H1 (cell line): ENCODE data around the gene APH1B. TPM values are rescaled to one million over a fixed set of nuclear protein-coding genes. Genes with fewer than 3 reads are reported as not detected.

Experiments
- CTCF ChIA-PET: fragments of 300-600 bp; sonication (Branson Sonifier 250); formaldehyde crosslinking; loops from one replicate; lab custom pipeline; 2021; ENCODE audit not compliant: partially characterized antibody; lab: Charles Lee
- POLR2A ChIA-PET: fragments of 300-600 bp; sonication (Branson Sonifier 250); formaldehyde crosslinking; loops from one replicate; lab custom pipeline; 2021; ENCODE audit warnings: inconsistent platforms; ENCODE audit not compliant: partially characterized antibody; lab: Charles Lee
- DNase-seq, 2 experiments: peaks; one replicate each; pipeline versions ENCODE4 v3.0.0 to v3.0.0-alpha.2; 2010 to 2022; ENCODE audit warnings: low spot score in 2 of 2, low read depth in 1 of 2, mixed read lengths in 1 of 2
- FAIRE-seq: peaks from 2 replicates; lab custom pipeline; 2011; peaks lifted over from hg19 to GRCh38; lab: Jason Lieb, UNC
- H2AFZ ChIP-seq: 2 replicates; pipeline ENCODE4 v1.8.1; 2012; ENCODE audit warnings: low read length, inconsistent platforms
- H2AK5ac ChIP-seq: 2 replicates; pipeline ENCODE4 v1.6.1; 2013; ENCODE audit warnings: low read depth, low read length
- H2BK120ac ChIP-seq: replicated peaks from 2 replicates; pipeline ENCODE3; 2013; ENCODE audit warnings: low read depth, low read length, inconsistent platforms
- H2BK12ac ChIP-seq: 2 replicates; pipeline ENCODE4 v1.6.1; 2013; ENCODE audit warnings: low read depth, low read length
- H2BK15ac ChIP-seq: 2 replicates; pipeline ENCODE4 v1.6.1; 2013; ENCODE audit warnings: low read length
- H2BK20ac ChIP-seq: 2 replicates; pipeline ENCODE4 v1.6.1; 2013; ENCODE audit warnings: low read length
- H2BK5ac ChIP-seq: 2 replicates; pipeline ENCODE4 v1.6.1; 2013; ENCODE audit warnings: low read depth, low read length
- H3K14ac ChIP-seq: 2 replicates; pipeline ENCODE4 v1.6.1; 2013; ENCODE audit warnings: inconsistent platforms; ENCODE audit not compliant: insufficient read length
- H3K18ac ChIP-seq: 2 replicates; pipeline ENCODE4 v1.6.1; 2013; ENCODE audit warnings: low read length; ENCODE audit errors: extremely low read depth
- H3K23ac ChIP-seq: 2 replicates; pipeline ENCODE4 v1.6.1; 2013; ENCODE audit warnings: inconsistent platforms; ENCODE audit not compliant: insufficient read length
- H3K23me2 ChIP-seq: 2 replicates; pipeline ENCODE4 v1.6.1; 2013; ENCODE audit warnings: low read depth, low read length
- H3K27ac ChIP-seq: 2 replicates; pipeline ENCODE4 v1.6.1; 2011; ENCODE audit warnings: low read depth, low read length, inconsistent platforms
- H3K27me3 ChIP-seq, 4 experiments: replicated peaks in 1 of 4; 1 replicate in 1 of 4; 2 replicates in 3 of 4; pipeline versions ENCODE4 v1.6.1 to v1.8.1; 2011 to 2013; ENCODE audit warnings: low read length in 3 of 4, mild to moderate bottlenecking in 3 of 4, inconsistent platforms in 2 of 4, mixed read lengths in 2 of 4, moderate library complexity in 1 of 4; ENCODE audit not compliant: control insufficient read depth in 3 of 4, insufficient read depth in 3 of 4; ENCODE audit errors: extremely low read depth in 1 of 4
- H3K36me3 ChIP-seq, 4 experiments: 2 replicates each; pipeline versions ENCODE4 v1.6.1 to v1.8.1; 2011 to 2013; ENCODE audit warnings: mild to moderate bottlenecking in 4 of 4, low read length in 3 of 4, moderate library complexity in 2 of 4, control low read depth in 1 of 4, inconsistent platforms in 1 of 4; ENCODE audit not compliant: insufficient read depth in 4 of 4, control insufficient read depth in 2 of 4
- H3K4ac ChIP-seq: replicated peaks from 2 replicates; pipeline ENCODE3; 2013; ENCODE audit warnings: low read length, low read depth, mixed read lengths, inconsistent platforms; ENCODE audit not compliant: insufficient read length
- H3K4me1 ChIP-seq, 4 experiments: replicated peaks in 1 of 4; 1 replicate in 1 of 4; 2 replicates in 3 of 4; pipeline versions ENCODE4 v1.6.1 to v1.8.1; 2011 to 2013; ENCODE audit warnings: low read length in 3 of 4, inconsistent platforms in 2 of 4, mixed read lengths in 1 of 4; ENCODE audit not compliant: insufficient read depth in 4 of 4, control insufficient read depth in 3 of 4
- H3K4me2 ChIP-seq, 2 experiments: 2 replicates each; pipeline versions ENCODE4 v1.6.1 to v1.8.1; 2011 to 2013; ENCODE audit warnings: low read depth in 2 of 2, low read length in 2 of 2, control low read depth in 1 of 2, inconsistent platforms in 1 of 2, mild to moderate bottlenecking in 1 of 2; ENCODE audit not compliant: insufficient read depth in 1 of 2
- H3K4me3 ChIP-seq, 4 experiments: fragments of 200-600, 300-600 bp in 1 of 4; sonication (generic), shearing (Covaris generic), sonication (Bioruptor Twin) in 1 of 4; 2 replicates each; pipeline versions ENCODE4 v1.5.1 to v1.8.1; 2011 to 2016; ENCODE audit warnings: low read length in 4 of 4, low read depth in 3 of 4, control low read depth in 2 of 4, inconsistent platforms in 2 of 4, mild to moderate bottlenecking in 2 of 4, mixed read lengths in 1 of 4, moderate library complexity in 1 of 4; ENCODE audit not compliant: insufficient read depth in 2 of 4; ENCODE audit errors: extremely low read depth in 1 of 4
- H3K56ac ChIP-seq: replicated peaks from 2 replicates; pipeline ENCODE3; 2013; ENCODE audit warnings: low read depth, mild to moderate bottlenecking, mixed read lengths, low read length, inconsistent platforms; ENCODE audit not compliant: insufficient read length
- H3K79me1 ChIP-seq: 2 replicates; pipeline ENCODE4 v1.6.1; 2013; ENCODE audit warnings: low read depth, low read length, control low read depth
- H3K79me2 ChIP-seq, 2 experiments: 2 replicates each; pipeline versions ENCODE4 v1.6.1 to v1.8.1; 2012 to 2013; ENCODE audit warnings: low read length in 2 of 2, mild to moderate bottlenecking in 2 of 2, inconsistent platforms in 1 of 2; ENCODE audit not compliant: insufficient read depth in 2 of 2, control insufficient read depth in 1 of 2
- H3K9ac ChIP-seq, 4 experiments: replicated peaks in 1 of 4; 1 replicate in 1 of 4; 2 replicates in 3 of 4; pipeline versions ENCODE4 v1.6.1 to v1.8.1; 2011 to 2013; ENCODE audit warnings: low read depth in 3 of 4, low read length in 3 of 4, control low read depth in 2 of 4, mild to moderate bottlenecking in 2 of 4, moderate library complexity in 2 of 4, inconsistent platforms in 1 of 4; ENCODE audit errors: extremely low read depth in 1 of 4
- H3K9me3 ChIP-seq, 2 experiments: 2 replicates each; pipeline versions ENCODE4 v1.6.1 to v1.8.1; 2012 to 2013; ENCODE audit warnings: mild to moderate bottlenecking in 2 of 2, moderate library complexity in 2 of 2, control low read depth in 1 of 2, inconsistent platforms in 1 of 2, low read depth in 1 of 2, low read length in 1 of 2, mixed read lengths in 1 of 2; ENCODE audit not compliant: insufficient read depth in 2 of 2
- H4K20me1 ChIP-seq, 2 experiments: replicated peaks in 1 of 2; 2 replicates each; pipeline versions ENCODE3 to v1.8.1; 2011 to 2013; ENCODE audit warnings: inconsistent platforms in 2 of 2, low read length in 2 of 2, mild to moderate bottlenecking in 1 of 2; ENCODE audit not compliant: insufficient read depth in 2 of 2, control insufficient read depth in 1 of 2
- H4K5ac ChIP-seq: 2 replicates; pipeline ENCODE4 v1.6.1; 2013; ENCODE audit warnings: low read length, low read depth, mixed read lengths, inconsistent platforms; ENCODE audit not compliant: insufficient read length
- H4K8ac ChIP-seq: 2 replicates; pipeline ENCODE4 v1.8.0; 2013; ENCODE audit warnings: mild to moderate bottlenecking, moderate library complexity, low read length, inconsistent platforms; ENCODE audit not compliant: insufficient read depth; ENCODE audit errors: extremely low read depth
- H4K91ac ChIP-seq: replicated peaks from 2 replicates; pipeline ENCODE3; 2013; ENCODE audit warnings: low read length, mixed read lengths, inconsistent platforms; ENCODE audit not compliant: insufficient read length
- CBX8 ChIP-seq: fragments of 300-800, 300-1000 bp; sonication (generic); IDR thresholded peaks from 2 replicates; pipeline ENCODE4 v1.7.1; 2016; ENCODE audit warnings: low read depth, low read length, borderline replicate concordance
- CEBPB ChIP-seq: IDR thresholded peaks from 2 replicates; pipeline ENCODE4 v1.6.1; 2012; ENCODE audit warnings: low read depth, low read length
- EGR1 ChIP-seq: IDR thresholded peaks from 2 replicates; pipeline ENCODE4 v1.6.1; 2011; ENCODE audit warnings: low read depth, low read length, borderline replicate concordance
- EP300 ChIP-seq, 2 experiments: IDR thresholded peaks; 1 replicate in 1 of 2; 2 replicates in 1 of 2; pipeline ENCODE4 v1.6.1; 2011 to 2012; ENCODE audit warnings: low read depth in 2 of 2, low read length in 2 of 2, mild to moderate bottlenecking in 2 of 2, borderline replicate concordance in 1 of 2, inconsistent platforms in 1 of 2, moderate library complexity in 1 of 2
- HDAC6 ChIP-seq: IDR thresholded peaks from one replicate; pipeline ENCODE4 v1.7.1; 2012; ENCODE audit warnings: low read depth, mild to moderate bottlenecking, inconsistent platforms, low read length, moderate library complexity
- KDM4A ChIP-seq: IDR thresholded peaks from one replicate; pipeline ENCODE4 v1.7.1; 2012; ENCODE audit warnings: low read depth, mild to moderate bottlenecking, moderate library complexity, low read length, inconsistent platforms; ENCODE audit not compliant: severe bottlenecking
- PHF8 ChIP-seq: fragments of 200-600 bp; sonication (generic); conservative IDR thresholded peaks from 2 replicates; pipeline ENCODE4 v1.7.1; 2012; ENCODE audit warnings: low read depth, mild to moderate bottlenecking, inconsistent platforms, low read length, moderate library complexity
- RAD21 ChIP-seq, 2 experiments: IDR thresholded peaks in 1 of 2; conservative IDR thresholded peaks in 1 of 2; 2 replicates each; pipeline ENCODE4 v1.6.1; 2011; ENCODE audit warnings: low read depth in 2 of 2, low read length in 2 of 2, improper control_type of control experiment in 1 of 2, inconsistent platforms in 1 of 2, mild to moderate bottlenecking in 1 of 2, moderate library complexity in 1 of 2
- RXRA ChIP-seq: IDR thresholded peaks from 2 replicates; pipeline ENCODE4 v1.6.1; 2011; ENCODE audit warnings: low read depth, mild to moderate bottlenecking, low read length, moderate library complexity; ENCODE audit not compliant: insufficient read depth
- SIRT6 ChIP-seq: IDR thresholded peaks from one replicate; pipeline ENCODE4 v1.7.1; 2012; ENCODE audit warnings: low read length, inconsistent platforms
- WGBS, 2 experiments: shearing (Covaris generic) in 1 of 2; methylation state at CpG; one replicate each; pipeline versions ENCODE4 v1.1.6 to v1.1.7; 2013 to 2015; ENCODE audit warnings: low lambda C conversion rate in 2 of 2, mixed read lengths in 2 of 2, inconsistent platforms in 1 of 2, low coverage in 1 of 2, missing lambda C conversion rate in 1 of 2; ENCODE audit not compliant: insufficient replicate concordance in 2 of 2, insufficient coverage in 1 of 2, insufficient read length in 1 of 2; ENCODE audit errors: extremely low coverage in 1 of 2, missing lambda C conversion rate in 1 of 2; 5-methylcytosine and 5-hydroxymethylcytosine counted together
- polyA plus RNA-seq, 7 experiments: library from polyadenylated mRNA; depleted of rRNA in 3 of 7; stranded (reverse) in 5 of 7; unstranded in 2 of 7; fragments of >200 nt in 5 of 7; fragments of 200-250 nt in 2 of 7; gene quantifications; 1 replicate in 5 of 7; 2 replicates in 1 of 7; 4 replicates in 1 of 7; pipeline versions ENCODE4 v1.2.1 to v1.2.3, GENCODE V29; 2011 to 2013; ENCODE audit warnings: missing spikeins in 2 of 7, mixed read lengths in 2 of 7
- total RNA-seq: library from RNA; stranded (reverse); fragmentation: NEBNext Ultra II Directional; extraction: Animal tissue kit (Norgen Biotek cat#: 25700); gene quantifications from 2 replicates; pipeline ENCODE4 v1.2.1, GENCODE V29; 2021
- TF ChIP-seq, protein P1 (sequence below), 3 experiments: IDR thresholded peaks; 1 replicate in 2 of 3; 2 replicates in 1 of 3; pipeline versions ENCODE4 v1.5.1 to v1.6.1; 2011; ENCODE audit warnings: low read length in 3 of 3, mild to moderate bottlenecking in 3 of 3, inconsistent platforms in 2 of 3, low read depth in 1 of 3, moderate library complexity in 1 of 3; ENCODE audit not compliant: insufficient read depth in 1 of 3; ENCODE audit errors: control extremely low read depth in 1 of 3

APH1B gene
- total and polyA plus RNA-seq, 2 of the 8 experiments (the other 6 are each of a cell fraction or from before 2014, with no cell fraction given): 11.5 to 22.9 TPM

DNA sequence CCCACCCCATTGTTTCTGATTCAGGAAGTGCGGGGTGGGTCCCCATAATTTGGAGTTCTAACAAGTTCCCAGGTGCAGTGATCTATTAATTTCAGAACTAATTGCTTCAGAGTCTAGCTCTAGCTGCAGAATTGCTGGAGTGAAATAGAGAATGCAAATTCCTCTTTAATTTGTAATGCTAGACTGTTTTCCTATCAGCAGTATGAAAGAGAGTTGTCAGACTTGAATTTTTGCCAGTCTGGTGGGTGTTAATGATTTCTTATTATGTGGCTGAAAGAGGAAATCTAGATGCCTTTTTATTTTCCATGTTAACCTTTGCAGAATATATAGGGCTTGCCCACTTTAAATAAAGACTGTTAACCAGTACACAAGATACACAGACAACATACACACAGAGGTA, 23.7 kb downstream of the APH1B start:
- Histone ChIP-seq H2BK15ac (no peak overlapping the region), H2BK120ac (no peak overlapping the region), H3K18ac (no peak overlapping the region), H3K4me1 (no peaks in the 10 kb centered on the region; a peak in 1 of 7 replicates), H3K14ac (no peak overlapping the region), H3K4ac (no peak overlapping the region), H3K4me2 (no peak overlapping the region), H4K91ac (no peak overlapping the region), H2BK12ac (no peak overlapping the region), H2BK20ac (no peak overlapping the region), H2AK5ac (no peak overlapping the region), H3K23me2 (no peaks in the 10 kb centered on the region), H4K8ac (no peak overlapping the region), H3K36me3 (peaks cover 0 to 4% (median 4%) of the 10 kb centered on the region in 4 experiments; a peak in 1 of 8 replicates), H3K9me3 (no peaks in the 10 kb centered on the region), H3K27me3 (no peaks in the 10 kb centered on the region), H3K56ac (no peak overlapping the region), H3K4me3 (no peak overlapping the region), H3K9ac (no peak overlapping the region), H3K79me2 (no peaks in the 10 kb centered on the region), H4K20me1 (no peaks in the 10 kb centered on the region), H2BK5ac (no peak overlapping the region), H3K23ac (no peak overlapping the region), H2AFZ (no peak overlapping the region), H4K5ac (no peak overlapping the region), H3K79me1 (no peaks in the 10 kb centered on the region), H3K27ac (no peak overlapping the region)
- DNase-seq (no peak), FAIRE-seq (no peak)
- CTCF ChIA-PET: interaction anchor here (1.7 to 2.2 kb wide), 2 partner anchors 9 to 11 kb away, joined by 5 to 10 read pairs; no protein-coding TSS in a partner anchor
- 78% methylated on average over 1 of the region's 1 CpG; no CpG with 5 or more reads in 1 of the 2 experiments for WGBS, 2 experiments
- POLR2A ChIA-PET: no interaction called here
- TF ChIP-seq SIRT6 (no peak), RXRA (no peak), KDM4A (no peak), CBX8 (no peak), HDAC6 (no peak), EP300 (IDR thresholded peaks at IDR 0.05; ENCODE audit: borderline replicate concordance in 1 of 2, low read depth in 2 of 2, low read length in 2 of 2) (no peak), RAD21 (IDR thresholded peaks at IDR 0.05 in 1 of 2, conservative IDR thresholded peaks at IDR 0.05 in 1 of 2; ENCODE audit: low read depth in 2 of 2, low read length in 2 of 2) (no peak), EGR1 (no peak), PHF8 (no peak), CEBPB (no peak)
- TF ChIP-seq, protein P1, sequence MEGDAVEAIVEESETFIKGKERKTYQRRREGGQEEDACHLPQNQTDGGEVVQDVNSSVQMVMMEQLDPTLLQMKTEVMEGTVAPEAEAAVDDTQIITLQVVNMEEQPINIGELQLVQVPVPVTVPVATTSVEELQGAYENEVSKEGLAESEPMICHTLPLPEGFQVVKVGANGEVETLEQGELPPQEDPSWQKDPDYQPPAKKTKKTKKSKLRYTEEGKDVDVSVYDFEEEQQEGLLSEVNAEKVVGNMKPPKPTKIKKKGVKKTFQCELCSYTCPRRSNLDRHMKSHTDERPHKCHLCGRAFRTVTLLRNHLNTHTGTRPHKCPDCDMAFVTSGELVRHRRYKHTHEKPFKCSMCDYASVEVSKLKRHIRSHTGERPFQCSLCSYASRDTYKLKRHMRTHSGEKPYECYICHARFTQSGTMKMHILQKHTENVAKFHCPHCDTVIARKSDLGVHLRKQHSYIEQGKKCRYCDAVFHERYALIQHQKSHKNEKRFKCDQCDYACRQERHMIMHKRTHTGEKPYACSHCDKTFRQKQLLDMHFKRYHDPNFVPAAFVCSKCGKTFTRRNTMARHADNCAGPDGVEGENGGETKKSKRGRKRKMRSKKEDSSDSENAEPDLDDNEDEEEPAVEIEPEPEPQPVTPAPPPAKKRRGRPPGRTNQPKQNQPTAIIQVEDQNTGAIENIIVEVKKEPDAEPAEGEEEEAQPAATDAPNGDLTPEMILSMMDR (IDR thresholded peaks at IDR 0.05; ENCODE audit: control extremely low read depth in 1 of 3, insufficient read depth in 1 of 3, low read depth in 1 of 3, low read length in 3 of 3): no peak
